ENCODE data around the gene PRKAA2. TPM values are rescaled to one million over a fixed set of nuclear protein-coding genes. Genes with fewer than 3 reads are reported as not detected.

Gene PRKAA2
- total and polyA plus RNA-seq, 7 donors, result 2.1 to 101 (median 48.4) TPM

- Histone ChIP-seq H3K27me3 (ENCODE audit: insufficient read depth in 3 of 3, low read length in 2 of 3) (no peaks in the 10 kb centered on the region), H3K36me3 (ENCODE audit: insufficient read depth in 1 of 2, low read depth in 1 of 2) (no peaks in the 10 kb centered on the region), H3K27ac (no peak overlapping the region), H3K4me3 (no peak overlapping the region), H3K9me3 (no peaks in the 10 kb centered on the region), H3K4me1 (no peaks in the 10 kb centered on the region)
- no peak for TF ChIP-seq CTCF (IDR thresholded peaks at IDR 0.05)
- ATAC-seq (no peak), DNase-seq (no peak)
- 65 to 98% (median 95%) methylated on average over 2 of the region's 2 CpGs for WGBS, 3 donors
- intact Hi-C loops (cut with DNase I), result no loop called here
Observed at GRCh38 chr1:56631901-56632300, 13.2 kb upstream of the PRKAA2 start.

GRCh38 chr1:56634981-56635380, 10.1 kb upstream of the PRKAA2 start:
- H3K27me3 ChIP-seq (ENCODE audit: insufficient read depth in 3 of 3, low read length in 2 of 3), result no peaks in the 10 kb centered on the region
- no peaks in the 10 kb centered on the region for H3K36me3 ChIP-seq (ENCODE audit: insufficient read depth in 1 of 2, low read depth in 1 of 2)
- intact Hi-C loops (cut with DNase I), result no loop called here
- H3K4me3 ChIP-seq, result no peak overlapping the region
- H3K9me3 ChIP-seq, result no peaks in the 10 kb centered on the region
- no peak for TF ChIP-seq CTCF (IDR thresholded peaks at IDR 0.05)
- no peaks in the 10 kb centered on the region for H3K4me1 ChIP-seq
- WGBS, 3 donors, result 94 to 100% (median 95%) methylated on average over 3 of the region's 3 CpGs
- no peak overlapping the region for H3K27ac ChIP-seq
- no peak for DNase-seq
- no peak for ATAC-seq

- ATAC-seq, result no peak
- no peak for TF ChIP-seq CTCF (IDR thresholded peaks at IDR 0.05)
- peaks cover 2% of the 10 kb centered on the region for H3K4me1 ChIP-seq
- intact Hi-C loops (cut with DNase I), result no loop called here
- 20 to 45% (median 26%) methylated on average over 1 of the region's 1 CpG for WGBS, 3 donors
- no peak overlapping the region for H3K27ac ChIP-seq
- no peaks in the 10 kb centered on the region for H3K27me3 ChIP-seq (ENCODE audit: insufficient read depth in 3 of 3, low read length in 2 of 3)
- no peaks in the 10 kb centered on the region for H3K9me3 ChIP-seq
- no peak for DNase-seq
- no peak overlapping the region for H3K4me3 ChIP-seq
- no peaks in the 10 kb centered on the region for H3K36me3 ChIP-seq (ENCODE audit: insufficient read depth in 1 of 2, low read depth in 1 of 2)
Observed at GRCh38 chr1:56638248-56638647, 6.9 kb upstream of the PRKAA2 start.

- intact Hi-C loops (cut with DNase I), result no loop called here
- TF ChIP-seq CTCF (IDR thresholded peaks at IDR 0.05), result no peak
- 20 to 31% (median 29%) methylated on average over 2 of the region's 2 CpGs for WGBS, 3 donors
Observed at GRCh38 chr1:56639211-56639610, 5.9 kb upstream of the PRKAA2 start.

GRCh38 chr1:56643661-56644060, 1.5 kb upstream of the PRKAA2 start:
- peak overlapping the region; percentile 94 for H3K27ac ChIP-seq
- intact Hi-C loops (cut with DNase I), result no loop called here
- H3K4me3 ChIP-seq, result no peak overlapping the region

More at GRCh38 chr1:56639211-56639610, 5.9 kb upstream of the PRKAA2 start:
- H3K4me3 ChIP-seq, result no peak overlapping the region
- H3K9me3 ChIP-seq, result no peaks in the 10 kb centered on the region
- no peak for DNase-seq
- peaks cover 10% of the 10 kb centered on the region for H3K4me1 ChIP-seq
- H3K27me3 ChIP-seq (ENCODE audit: insufficient read depth in 3 of 3, low read length in 2 of 3), result no peaks in the 10 kb centered on the region
- no peaks in the 10 kb centered on the region for H3K36me3 ChIP-seq (ENCODE audit: insufficient read depth in 1 of 2, low read depth in 1 of 2)
- H3K27ac ChIP-seq, result no peak overlapping the region
- no peak for ATAC-seq

More at GRCh38 chr1:56643661-56644060, 1.5 kb upstream of the PRKAA2 start:
- DNase-seq (no peak), ATAC-seq (no peak)
- Histone ChIP-seq H3K4me1 (peaks cover 10% of the 10 kb centered on the region), H3K9me3 (no peaks in the 10 kb centered on the region), H3K36me3 (ENCODE audit: insufficient read depth in 1 of 2, low read depth in 1 of 2) (no peaks in the 10 kb centered on the region), H3K27me3 (ENCODE audit: insufficient read depth in 3 of 3, low read length in 2 of 3) (no peaks in the 10 kb centered on the region)
- no peak for TF ChIP-seq CTCF (IDR thresholded peaks at IDR 0.05)

All from psoas muscle (tissue), 8 donors.